HG03097 (cell line): ENCODE results near the gene MIEF2.
A peak's percentile ranks its signal among the peaks of the same experiment; 100 is the strongest.
"Not testable (repeated sequence)": the region's sequence is repeated elsewhere in the genome, so short reads cannot be mapped to it uniquely, and the experiment has no call there.

Experiments used
- ATAC-seq: cut with Tn5 transposase; IDR thresholded peaks from one replicate; pipeline ENCODE4 v1.9.1; 2021; ENCODE audit not compliant: unreplicated experiment, low FRiP score

Gene MIEF2

DNA sequence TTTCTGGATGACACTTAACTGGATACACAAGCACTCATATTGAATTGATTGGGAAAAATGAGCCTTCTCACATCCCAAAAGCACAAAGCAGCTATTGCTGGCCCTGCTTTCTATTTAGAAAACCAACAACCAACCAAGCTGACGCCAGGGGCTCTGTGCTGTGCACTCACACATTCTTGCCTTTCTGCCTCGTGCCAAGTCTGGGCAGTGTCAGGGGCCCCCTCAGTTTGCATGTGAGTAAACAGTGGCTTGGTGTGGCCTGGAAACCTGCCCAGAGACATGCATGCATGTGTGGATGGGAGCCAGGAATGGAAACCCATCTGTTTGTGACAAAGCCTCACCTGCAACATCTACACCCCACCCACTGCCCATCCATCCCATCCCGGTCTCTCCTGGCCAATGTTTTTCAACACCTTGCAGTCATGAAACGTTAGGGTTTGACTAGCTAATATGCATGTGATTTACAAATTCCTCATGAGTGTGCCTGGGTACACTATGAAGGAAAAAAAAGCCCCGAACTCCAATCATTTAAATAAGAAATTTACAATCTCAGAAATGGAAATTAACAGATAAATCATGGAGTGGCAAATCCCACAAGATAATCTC lies 20.4 kb downstream of the MIEF2 start:
- ATAC-seq = no peak

DNA sequence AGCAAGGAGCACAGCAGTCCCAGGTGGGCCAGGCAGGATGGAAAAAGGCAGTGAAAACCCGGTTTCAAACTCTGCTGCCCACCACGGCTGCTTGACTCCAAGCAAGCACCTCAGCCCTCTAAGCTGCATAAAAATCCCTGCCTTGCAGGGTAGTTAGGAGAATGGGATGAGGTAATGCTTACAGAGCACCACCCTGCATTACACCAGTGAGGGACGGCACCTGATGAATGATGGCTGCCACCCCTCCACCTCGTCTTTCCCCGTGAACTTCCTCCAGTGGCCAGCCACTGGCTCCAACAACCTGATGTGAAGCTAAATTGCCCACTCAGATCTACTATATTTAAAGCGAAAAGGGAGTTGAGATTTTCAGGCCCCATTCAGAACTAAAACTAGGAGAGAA lies 21.3 kb downstream of the MIEF2 start:
- ATAC-seq = no peak

DNA sequence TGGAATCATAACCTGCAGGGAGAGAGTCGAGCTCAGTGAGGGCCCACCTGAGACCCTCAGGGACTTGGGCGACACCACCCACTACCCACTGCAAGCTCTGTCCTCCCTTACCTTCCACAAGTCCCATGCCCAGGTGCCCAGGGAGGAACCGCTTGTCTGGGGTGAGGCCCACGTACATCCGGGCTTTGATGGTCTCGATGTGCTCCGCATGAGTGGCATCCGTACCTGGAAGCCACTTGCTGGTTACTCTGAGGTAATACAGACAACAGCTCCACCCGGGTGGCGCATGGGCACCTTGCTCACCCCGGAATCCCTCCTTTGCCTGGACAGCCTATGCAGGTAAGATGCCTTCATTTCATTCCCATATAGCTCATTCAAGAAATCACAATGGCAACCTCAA lies 24.8 kb downstream of the MIEF2 start:
- no peak for ATAC-seq

DNA sequence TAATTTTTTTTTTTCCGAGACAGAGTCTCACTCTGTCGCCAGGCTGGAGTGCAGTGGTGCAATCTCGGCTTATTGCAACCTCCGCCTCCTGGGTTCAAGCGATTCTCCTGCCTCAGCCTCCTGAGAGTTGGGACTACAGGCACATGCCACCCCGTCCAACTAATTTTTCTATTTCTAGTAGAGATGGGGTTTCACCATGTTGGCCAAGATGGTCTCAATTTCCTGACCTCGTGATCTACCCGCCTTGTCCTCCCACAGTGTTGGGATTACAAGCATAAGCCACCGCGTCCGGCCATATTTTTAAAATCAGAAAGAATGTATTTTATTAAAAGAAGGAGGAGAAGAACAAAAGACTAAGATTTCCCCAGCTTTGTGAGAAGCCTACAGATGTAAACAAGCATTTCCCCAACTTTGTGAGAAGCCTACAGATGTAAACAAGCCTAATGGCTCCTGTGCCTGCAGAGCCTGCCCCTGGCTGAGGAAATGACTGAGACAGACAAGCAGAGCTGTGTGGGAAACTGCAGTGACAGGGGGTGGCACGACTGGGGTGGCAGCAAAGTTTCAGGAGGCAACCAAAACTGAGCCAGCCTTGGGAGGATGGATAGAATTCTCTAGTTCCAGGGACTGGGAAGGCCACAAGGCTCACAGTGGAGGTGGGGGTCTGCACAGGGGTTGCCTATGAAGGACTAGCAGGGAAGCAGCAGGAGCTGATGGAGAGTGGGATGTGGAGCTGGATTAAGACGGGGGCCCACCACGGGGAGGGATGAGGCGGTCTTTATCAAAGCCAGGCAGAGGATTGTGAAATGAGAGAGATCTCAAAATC lies 31.5 kb downstream of the MIEF2 start:
- ATAC-seq = no peak

DNA sequence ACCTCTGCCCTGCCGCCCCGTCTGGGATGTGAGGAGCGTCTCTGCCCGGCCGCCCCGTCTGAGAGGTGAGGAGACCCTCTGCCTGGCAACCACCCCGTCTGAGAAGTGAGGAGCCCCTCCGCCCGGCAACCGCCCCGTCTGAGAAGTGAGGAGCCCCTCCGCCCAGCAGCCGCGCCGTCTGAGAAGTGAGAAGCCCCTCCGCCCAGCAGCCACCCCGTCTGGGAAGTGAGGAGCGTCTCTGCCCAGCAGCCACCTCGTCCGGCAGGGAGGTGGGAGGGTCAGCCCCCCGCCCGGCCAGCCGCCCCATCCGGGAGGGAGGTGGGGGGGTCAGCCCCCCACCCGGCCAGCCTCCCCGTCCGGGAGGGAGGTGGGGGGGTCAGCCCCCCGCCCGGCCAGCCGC lies 37.6 kb downstream of the MIEF2 start:
- ATAC-seq = not testable (repeated sequence)

DNA sequence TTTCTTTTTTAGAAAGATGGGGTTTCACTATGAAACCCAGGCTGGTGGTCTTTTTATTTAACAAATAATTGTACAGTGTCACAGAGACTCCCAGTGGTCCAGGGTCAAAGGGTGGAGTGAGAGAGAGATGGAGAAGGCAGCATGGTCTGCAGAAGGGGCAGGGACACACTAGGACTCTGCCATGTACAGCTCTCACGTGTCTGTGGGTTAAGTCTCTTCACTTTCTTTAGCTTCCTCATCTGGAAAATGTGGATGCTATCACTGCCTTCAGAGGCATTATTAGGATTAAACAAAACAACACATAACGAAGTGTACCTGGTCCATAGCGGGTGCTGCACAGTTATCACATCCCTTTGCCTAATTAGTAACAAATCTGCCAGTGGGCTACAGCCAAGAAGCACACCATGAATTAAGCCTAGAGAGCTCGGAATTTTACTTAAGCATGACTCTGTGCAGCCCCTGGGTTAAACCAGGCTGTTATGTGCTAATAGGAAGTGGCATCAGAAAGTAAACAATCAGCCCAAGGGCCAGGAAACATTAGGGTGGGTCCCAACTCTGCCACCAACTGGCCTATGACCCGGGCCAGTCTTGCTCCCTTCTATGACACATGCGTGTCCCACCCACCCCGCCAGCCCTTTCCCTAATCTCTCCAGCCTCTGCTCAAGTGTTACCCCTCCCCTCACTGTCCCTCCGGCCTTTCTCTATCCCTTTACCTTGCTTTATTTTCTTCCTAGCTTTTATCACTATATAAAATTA lies 40.4 kb downstream of the MIEF2 start:
- ATAC-seq = no peak

DNA sequence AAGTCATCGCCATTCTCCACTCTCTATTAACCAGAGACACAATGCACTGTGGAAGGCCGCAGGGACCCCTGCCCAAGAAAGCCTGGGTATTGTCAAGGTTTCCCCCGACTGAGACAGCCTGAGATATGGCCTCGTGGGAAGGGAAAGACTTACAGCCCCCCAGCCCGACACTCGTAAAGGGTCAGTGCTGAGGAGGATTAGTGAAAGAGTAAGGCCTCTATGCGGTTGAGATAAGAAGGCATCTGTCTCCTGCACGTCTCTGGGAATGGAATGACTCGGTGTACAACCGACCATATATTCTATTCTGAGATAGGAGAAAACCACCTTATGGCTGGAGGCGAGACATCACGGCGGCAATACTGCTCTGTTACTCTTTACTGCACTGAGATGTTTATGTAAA lies 42.7 kb downstream of the MIEF2 start:
- ATAC-seq = not testable (repeated sequence)

DNA sequence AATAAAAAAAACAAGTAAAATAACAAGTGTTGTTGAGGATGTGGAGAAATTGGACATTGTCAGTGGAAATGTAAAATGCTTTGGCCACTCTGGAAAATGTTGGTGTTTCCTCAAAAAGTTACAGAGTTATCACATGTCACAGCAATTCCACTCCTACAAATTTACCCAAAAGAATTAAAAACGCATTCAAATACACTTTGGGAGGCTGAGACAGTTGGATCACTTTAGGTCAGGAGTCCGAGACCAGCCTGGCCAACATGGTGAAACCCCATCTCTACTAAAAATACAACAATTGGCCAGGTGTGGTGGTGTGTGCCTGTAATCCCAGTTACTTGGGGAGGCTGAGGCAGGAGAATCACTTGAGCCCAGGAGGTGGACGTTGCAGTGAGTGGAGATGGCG lies 48.7 kb downstream of the MIEF2 start:
- no peak for ATAC-seq

DNA sequence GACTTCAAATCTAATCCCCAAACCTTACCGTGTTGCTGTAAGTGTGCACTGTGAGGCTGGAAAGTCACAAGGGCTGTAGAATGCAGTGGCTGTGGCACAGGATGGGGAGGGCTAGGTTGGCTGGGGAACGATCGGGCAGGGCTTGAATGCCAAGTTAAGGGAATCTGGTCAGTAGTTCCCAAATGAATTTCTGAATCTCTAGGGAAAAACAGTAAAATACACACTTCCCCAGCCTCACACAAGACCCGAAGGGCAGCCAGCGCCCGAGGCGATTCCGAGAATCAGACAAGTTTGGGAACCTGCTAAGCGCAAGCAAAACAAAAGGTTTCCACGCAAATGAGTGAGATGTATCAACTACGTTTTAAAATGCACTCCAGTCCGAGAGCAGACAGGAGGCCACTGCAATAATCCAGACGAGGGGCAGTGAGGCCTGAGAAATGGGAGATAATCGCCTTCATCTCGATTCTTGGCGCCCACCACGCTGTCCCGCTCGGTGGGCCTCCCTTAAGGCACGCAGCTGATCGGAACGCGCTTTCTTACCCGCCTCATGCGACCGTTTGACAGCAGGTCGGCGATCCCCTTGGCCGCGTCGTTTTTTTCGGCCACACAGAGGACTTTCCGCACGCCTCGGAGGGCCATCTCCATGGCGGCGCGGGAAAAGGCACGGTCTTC lies 53.7 kb downstream of the MIEF2 start:
- ATAC-seq = peak; percentile 6

DNA sequence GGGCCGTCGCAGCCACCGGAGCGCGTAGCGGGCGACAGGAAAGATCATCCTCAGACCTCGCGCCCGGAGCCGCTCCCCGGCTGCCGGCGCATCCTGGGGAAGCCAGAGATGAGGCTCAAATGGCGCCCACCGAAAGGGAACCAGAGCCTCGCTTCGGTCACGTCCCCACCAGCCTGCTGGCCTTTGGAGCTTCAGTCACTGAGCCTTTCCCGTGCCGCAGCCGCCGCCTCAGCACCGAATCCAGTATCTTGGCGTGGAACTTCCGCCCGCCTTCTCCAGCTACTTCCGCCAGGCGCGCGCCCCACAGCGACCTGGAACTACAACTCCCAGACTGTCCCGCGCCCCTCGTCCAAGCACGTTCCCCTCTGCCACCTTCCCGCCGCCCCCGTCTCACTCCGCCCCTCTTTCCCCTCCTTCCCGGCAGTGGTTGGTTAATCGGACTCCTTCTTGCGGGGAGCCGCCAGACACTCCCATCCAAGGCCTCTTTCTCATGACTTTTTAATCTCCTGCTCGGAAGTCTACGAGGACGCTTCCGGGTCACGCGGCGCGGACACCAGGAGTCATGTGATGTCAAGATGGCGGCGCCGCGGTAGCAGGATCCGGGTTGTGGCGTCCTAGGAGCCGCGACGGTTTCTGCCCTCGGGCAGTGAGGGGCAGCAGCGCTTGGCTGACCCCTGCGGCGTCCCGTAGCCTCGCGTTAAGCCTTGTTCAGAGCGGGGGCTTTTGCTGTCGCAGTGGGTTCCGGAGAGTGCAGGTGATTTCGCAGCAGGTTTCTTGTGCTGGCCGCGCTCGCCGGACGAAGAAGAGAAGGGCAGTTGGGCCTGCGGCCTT lies 54.5 kb downstream of the MIEF2 start, which contains the start of the genes SMCR8 and TOP3A:
SMCR8 (plus strand) TSS at position 563 of the 831 bp plus-strand sequence. CDS start 497 bp downstream, outside the sequence.
TOP3A (minus strand) TSS at position 264 of the 831 bp plus-strand sequence; CDS start at position 48, 216 bp downstream.
- ATAC-seq = peak; percentile 73

DNA sequence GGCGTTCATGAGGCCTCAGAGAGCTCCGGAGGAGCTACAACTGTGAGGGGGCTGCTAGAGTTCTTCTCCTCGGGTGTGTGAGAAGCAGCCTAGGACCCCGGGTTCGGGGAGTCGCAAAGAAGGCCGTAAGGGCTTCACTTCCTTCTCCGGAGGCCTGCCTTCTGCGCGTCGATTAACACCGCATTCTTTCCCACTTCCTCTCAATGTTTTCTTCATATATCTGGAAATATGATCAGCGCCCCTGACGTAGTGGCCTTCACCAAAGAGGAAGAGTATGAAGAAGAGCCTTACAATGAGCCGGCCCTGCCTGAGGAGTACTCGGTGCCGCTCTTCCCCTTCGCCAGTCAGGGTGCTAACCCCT lies 55.1 kb downstream of the MIEF2 start:
- ATAC-seq = peak; percentile 6

DNA sequence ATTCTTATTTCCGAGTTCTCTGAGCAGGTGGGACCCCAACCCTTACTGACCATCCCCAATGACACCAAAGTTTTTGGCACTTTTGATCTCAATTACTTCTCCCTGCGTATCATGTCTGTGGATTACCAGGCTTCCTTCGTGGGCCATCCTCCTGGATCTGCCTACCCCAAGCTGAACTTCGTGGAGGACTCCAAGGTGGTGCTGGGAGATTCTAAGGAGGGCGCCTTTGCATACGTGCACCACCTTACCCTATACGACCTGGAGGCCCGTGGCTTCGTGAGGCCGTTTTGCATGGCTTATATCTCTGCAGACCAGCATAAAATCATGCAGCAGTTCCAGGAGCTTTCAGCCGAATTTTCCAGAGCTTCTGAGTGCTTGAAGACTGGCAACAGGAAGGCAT lies 55.5 kb downstream of the MIEF2 start:
- no peak for ATAC-seq
